HEK293T (cell line): ENCODE measurements around the gene PDE4B.

Experiments
- CTCF ChIA-PET: fragments of 350-600 bp; formaldehyde crosslinking; extraction: SDS; loops from one replicate; lab custom pipeline; 2021; ENCODE audit warnings: antibody characterized with exemption, inconsistent platforms; lab: Yijun Ruan, JAX
- POLR2A ChIA-PET: fragments of 350-600 bp; formaldehyde crosslinking; extraction: SDS; loops from one replicate; lab custom pipeline; 2020; ENCODE audit warnings: antibody characterized with exemption, inconsistent platforms; lab: Yijun Ruan, JAX
- DNase-seq: peaks from one replicate; pipeline ENCODE4 v3.0.0; 2012; ENCODE audit warnings: mixed read lengths; ENCODE audit errors: extremely low spot score
- ARNT ChIP-seq: fragments of 450-650 bp; IDR thresholded peaks from 2 replicates; pipeline ENCODE4 v1.6.1; 2017; ENCODE audit warnings: mild to moderate bottlenecking
- BHLHE40 ChIP-seq: fragments of 450-650 bp; IDR thresholded peaks from 2 replicates; pipeline ENCODE4 v1.6.1; 2016; ENCODE audit warnings: mild to moderate bottlenecking, moderate library complexity, borderline replicate concordance
- CTBP1 ChIP-seq: fragments of 450-650 bp; IDR thresholded peaks from 2 replicates; pipeline ENCODE4 v1.6.1; 2016; ENCODE audit warnings: borderline replicate concordance
- ELF4 ChIP-seq: fragments of 450-650 bp; IDR thresholded peaks from 2 replicates; pipeline ENCODE4 v1.6.1; 2017; ENCODE audit warnings: antibody characterized with exemption
- FOXA1 ChIP-seq: fragments of 450-650 bp; IDR thresholded peaks from 2 replicates; pipeline ENCODE4 v1.6.1; 2016; ENCODE audit warnings: mild to moderate bottlenecking
- FOXK2 ChIP-seq: fragments of 450-650 bp; IDR thresholded peaks from 2 replicates; pipeline ENCODE4 v1.6.1; 2016; ENCODE audit warnings: mild to moderate bottlenecking
- FOXM1 ChIP-seq: fragments of 450-650 bp; IDR thresholded peaks from 2 replicates; pipeline ENCODE4 v1.6.1; 2017; ENCODE audit warnings: mild to moderate bottlenecking, borderline replicate concordance
- HDGF ChIP-seq: fragments of 450-650 bp; IDR thresholded peaks from 2 replicates; pipeline ENCODE4 v1.6.1; 2017; ENCODE audit warnings: antibody characterized with exemption, borderline replicate concordance
- L3MBTL2 ChIP-seq: fragments of 450-650 bp; conservative IDR thresholded peaks from 2 replicates; pipeline ENCODE4 v1.6.1; 2016; ENCODE audit warnings: mild to moderate bottlenecking
- LEF1 ChIP-seq: fragments of 450-650 bp; IDR thresholded peaks from 2 replicates; pipeline ENCODE4 v1.6.1; 2017; ENCODE audit warnings: mild to moderate bottlenecking, borderline replicate concordance
- NFRKB ChIP-seq: fragments of 450-650 bp; IDR thresholded peaks from 2 replicates; pipeline ENCODE4 v1.6.1; 2016; ENCODE audit warnings: mild to moderate bottlenecking, moderate library complexity
- PKNOX1 ChIP-seq: fragments of 450-650 bp; IDR thresholded peaks from 2 replicates; pipeline ENCODE4 v1.6.1; 2016
- SP1 ChIP-seq: fragments of 450-650 bp; IDR thresholded peaks from 2 replicates; pipeline ENCODE4 v1.6.1; 2017
- SUZ12 ChIP-seq: fragments of 450-650 bp; IDR thresholded peaks from 2 replicates; pipeline ENCODE4 v1.6.1; 2016; ENCODE audit warnings: mild to moderate bottlenecking
- TARDBP ChIP-seq: fragments of 450-650 bp; IDR thresholded peaks from 2 replicates; pipeline ENCODE4 v1.6.1; 2016
- ZNF384 ChIP-seq: fragments of 450-650 bp; IDR thresholded peaks from 2 replicates; pipeline ENCODE4 v1.6.1; 2016

The PDE4B gene

GRCh38 chr1:66160719-66161118 is 368.0 kb downstream of the PDE4B start:
- no peak for DNase-seq
- CTCF ChIA-PET, result no interaction called here
- POLR2A ChIA-PET, result no interaction called here
- TF ChIP-seq FOXA1, result no peak
- TF ChIP-seq LEF1, result no peak
- no peak for TF ChIP-seq FOXM1
- no peak for TF ChIP-seq ELF4
- TF ChIP-seq ZNF384, result no peak
- TF ChIP-seq FOXK2, result no peak
- TF ChIP-seq SUZ12, result no peak
- no peak for TF ChIP-seq BHLHE40
- TF ChIP-seq HDGF, result no peak
- no peak for TF ChIP-seq NFRKB

GRCh38 chr1:66166753-66167152 is 374.1 kb downstream of the PDE4B start:
- no peak for DNase-seq
- ChIA-PET POLR2A (no interaction called here), CTCF (interaction anchor here (0.6 kb wide), 1 partner anchor 9 kb away, joined by 3 read pairs; no protein-coding TSS in a partner anchor)
- TF ChIP-seq NFRKB (no peak), ARNT (no peak), ELF4 (no peak), FOXA1 (no peak)

- POLR2A ChIA-PET, result no interaction called here
- DNase-seq, result no peak
- CTCF ChIA-PET, result no interaction called here
- TF ChIP-seq L3MBTL2 (no peak), ZNF384 (no peak), BHLHE40 (no peak), FOXM1 (no peak), NFRKB (no peak), ARNT (no peak)
Observed at GRCh38 chr1:66167267-66167666, 374.6 kb downstream of the PDE4B start.

GRCh38 chr1:66168467-66168887 is 375.8 kb downstream of the PDE4B start:
- ChIA-PET POLR2A (no interaction called here), CTCF (no interaction called here)
- no peak for TF ChIP-seq TARDBP
- TF ChIP-seq FOXK2, result no peak
- no peak for TF ChIP-seq ELF4
- TF ChIP-seq BHLHE40, result no peak
- TF ChIP-seq LEF1, result no peak
- no peak for TF ChIP-seq FOXM1
- TF ChIP-seq SUZ12, result no peak
- no peak for DNase-seq

GRCh38 chr1:66168948-66169671 is 376.4 kb downstream of the PDE4B start:
- no peak for TF ChIP-seq NFRKB
- TF ChIP-seq SUZ12, result no peak
- TF ChIP-seq L3MBTL2, result no peak
- TF ChIP-seq ARNT, result no peak
- no peak for TF ChIP-seq LEF1
- no peak for TF ChIP-seq FOXK2
- TF ChIP-seq FOXM1, result no peak
- no peak for TF ChIP-seq PKNOX1
- DNase-seq, result no peak
- ChIA-PET CTCF (interaction anchor here (0.6 kb wide), 1 partner anchor 1523 kb away, joined by 4 read pairs; no protein-coding TSS in a partner anchor), POLR2A (interaction anchor here (0.6 kb wide), 1 partner anchor 9 kb away, joined by 3 read pairs; no protein-coding TSS in a partner anchor)

GRCh38 chr1:66172272-66172671 is 379.6 kb downstream of the PDE4B start:
- ChIA-PET POLR2A (no interaction called here), CTCF (interaction anchor here (0.8 kb wide), 1 partner anchor 70 kb away, joined by 4 read pairs; no protein-coding TSS in a partner anchor)
- no peak for TF ChIP-seq L3MBTL2
- no peak for TF ChIP-seq NFRKB
- no peak for TF ChIP-seq LEF1
- TF ChIP-seq BHLHE40, result no peak
- no peak for TF ChIP-seq FOXM1
- TF ChIP-seq ZNF384, result no peak
- TF ChIP-seq FOXA1, result no peak
- DNase-seq, result no peak

- CTCF ChIA-PET, result interaction anchor here (2.2 kb wide), 1 partner anchor 67 kb away, joined by 5 read pairs; no protein-coding TSS in a partner anchor
- POLR2A ChIA-PET, result no interaction called here
- DNase-seq, result no peak
- TF ChIP-seq FOXA1 (no peak), CTBP1 (no peak), SP1 (no peak)
Observed at GRCh38 chr1:66175098-66175497, 382.4 kb downstream of the PDE4B start.

GRCh38 chr1:66175581-66175980 is 382.9 kb downstream of the PDE4B start:
- TF ChIP-seq SUZ12 (no peak), CTBP1 (no peak), ZNF384 (no peak), LEF1 (no peak), FOXA1 (no peak), HDGF (no peak), PKNOX1 (no peak), SP1 (no peak), TARDBP (no peak), ELF4 (no peak), FOXM1 (no peak), NFRKB (no peak), L3MBTL2 (no peak), ARNT (no peak), BHLHE40 (no peak), FOXK2 (no peak)
- ChIA-PET POLR2A (no interaction called here), CTCF (interaction anchor here (0.6 to 2.2 kb wide), 2 partner anchors 9 to 67 kb away, joined by 3 to 5 read pairs; no protein-coding TSS in a partner anchor)
- DNase-seq, result no peak
